Stimulated activated CD8-positive, alpha-beta memory T cell treated with anti-CD3 and anti-CD28 coated beads, Interleukin-4, amount 100 ng/mL, for 48 hours (primary cell): ENCODE data around the gene HEXA.
"Not testable (repeated sequence)": the region's sequence is repeated elsewhere in the genome, so short reads cannot be mapped to it uniquely, and the experiment has no call there.

ENCODE experiments used
- DNase-seq: peaks from one replicate; pipeline ENCODE4 v3.0.0-alpha.2; 2020

The HEXA gene

GRCh38 chr15:72375846-72376581 is at the start of gene HEXA:
TSS of gene HEXA (minus strand) at chr15:72376014. CDS start at chr15:72375972, 42 bp downstream.
- DNase-seq: peak; percentile 100

GRCh38 chr15:72423256-72423655 is 47.4 kb upstream of the HEXA start:
- DNase-seq: no peak

- DNase-seq: no peak
Measured at GRCh38 chr15:72421484-72421883, 45.7 kb upstream of the HEXA start.

GRCh38 chr15:72420576-72420975 is 44.8 kb upstream of the HEXA start:
- DNase-seq: no peak

DNA sequence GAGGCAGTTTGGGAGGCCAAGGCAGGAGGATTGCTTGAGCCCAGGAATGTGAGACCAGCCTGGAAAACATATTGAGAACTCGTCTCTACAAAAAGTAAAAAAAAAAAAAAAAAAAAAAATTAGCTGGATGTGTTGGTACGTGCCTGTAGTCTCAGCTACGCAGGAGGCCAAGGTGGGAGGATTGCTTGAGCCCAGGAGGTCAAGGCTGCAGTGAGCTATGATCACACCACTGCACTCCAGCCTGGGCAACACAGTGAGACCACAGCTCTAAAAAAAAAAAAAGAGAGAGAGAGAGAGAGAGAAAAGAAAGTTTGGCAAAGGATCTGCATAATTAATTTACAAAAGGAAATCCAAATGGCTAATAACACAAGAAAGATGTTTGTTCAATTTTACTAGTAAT is 44.0 kb upstream of the HEXA start:
- DNase-seq: not testable (repeated sequence)

GRCh38 chr15:72415304-72415703 is 39.5 kb upstream of the HEXA start:
- no peak for DNase-seq

DNA sequence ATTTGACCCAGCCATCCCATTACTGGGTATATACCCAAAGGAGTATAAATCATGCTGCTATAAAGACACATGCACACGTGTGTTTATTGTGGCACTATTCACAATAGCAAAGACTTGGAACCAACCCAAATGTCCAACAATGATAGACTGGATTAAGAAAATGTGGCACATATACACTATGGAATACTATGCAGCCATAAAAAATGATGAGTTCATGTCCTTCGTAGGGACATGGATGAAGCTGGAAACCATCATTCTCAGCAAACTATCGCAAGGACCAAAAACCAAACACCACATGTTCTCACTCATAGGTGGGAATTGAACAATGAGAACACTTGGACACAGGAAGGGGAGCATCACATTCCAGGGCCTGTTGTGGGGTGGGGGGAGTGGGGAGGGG is 37.5 kb upstream of the HEXA start:
- not testable (repeated sequence) for DNase-seq

DNA sequence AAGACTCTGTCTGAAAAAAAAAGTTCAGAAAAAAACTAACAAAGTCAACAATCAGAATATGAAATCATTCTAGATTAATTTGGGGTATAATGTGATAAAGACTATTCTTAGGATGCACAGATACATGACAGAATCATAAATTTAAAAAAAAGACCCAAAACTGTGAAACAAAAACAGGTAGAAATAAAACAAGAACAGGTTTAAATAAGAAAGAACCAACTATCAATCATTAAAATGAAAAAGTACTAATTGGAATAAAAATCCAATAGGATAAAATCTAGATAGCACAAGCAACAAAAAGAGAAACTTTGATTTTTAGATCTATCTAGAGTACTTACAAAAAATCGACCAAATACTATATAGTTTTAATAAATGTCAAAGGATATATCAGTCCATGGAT is 35.7 kb upstream of the HEXA start:
- DNase-seq: no peak

GRCh38 chr15:72411111-72411510 is 35.3 kb upstream of the HEXA start:
- DNase-seq: no peak

GRCh38 chr15:72406936-72407335 is 31.1 kb upstream of the HEXA start:
- DNase-seq: no peak

DNA sequence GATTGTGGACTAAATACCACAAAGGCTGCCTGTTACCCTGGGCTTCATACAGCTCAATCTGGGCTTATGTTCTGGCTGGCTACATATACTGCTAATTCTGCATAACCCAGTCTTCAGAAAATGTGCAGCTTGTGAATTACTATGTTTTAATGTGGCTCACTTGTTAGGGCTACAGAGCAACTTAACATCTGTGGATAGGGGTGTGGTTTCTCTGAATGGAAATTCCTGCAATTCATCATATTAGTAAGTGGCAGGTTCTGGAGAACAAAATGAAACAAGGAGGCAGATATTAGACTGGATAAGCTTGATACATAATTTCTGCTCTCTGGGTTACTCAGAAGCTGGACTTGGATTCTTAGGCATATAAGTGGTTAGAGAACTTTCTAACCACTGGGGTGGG is 29.0 kb upstream of the HEXA start:
- DNase-seq: no peak

DNA sequence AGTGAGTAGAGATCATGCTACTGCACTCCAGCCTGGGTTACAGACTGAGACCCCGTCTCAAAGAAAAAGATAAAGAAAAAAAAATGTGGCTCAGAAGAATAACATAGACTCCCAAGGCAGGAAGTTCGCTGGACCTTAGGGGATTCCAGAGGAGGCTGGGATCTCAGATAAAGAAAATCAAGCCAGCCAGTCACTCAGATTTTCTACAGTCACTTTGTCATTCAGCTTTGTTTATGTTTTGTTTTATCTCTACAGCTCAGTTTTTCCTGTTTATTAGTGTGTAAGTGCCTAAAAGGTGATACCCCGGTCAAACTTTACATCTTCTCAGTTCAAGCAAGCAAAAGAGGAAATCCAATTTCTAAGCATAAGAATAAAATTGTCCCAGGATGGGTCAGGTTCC is 28.5 kb upstream of the HEXA start:
- no peak for DNase-seq

- DNase-seq: no peak
Measured at GRCh38 chr15:72402726-72403125, 26.9 kb upstream of the HEXA start.

GRCh38 chr15:72398648-72399047 is 22.8 kb upstream of the HEXA start:
- DNase-seq: no peak

DNA sequence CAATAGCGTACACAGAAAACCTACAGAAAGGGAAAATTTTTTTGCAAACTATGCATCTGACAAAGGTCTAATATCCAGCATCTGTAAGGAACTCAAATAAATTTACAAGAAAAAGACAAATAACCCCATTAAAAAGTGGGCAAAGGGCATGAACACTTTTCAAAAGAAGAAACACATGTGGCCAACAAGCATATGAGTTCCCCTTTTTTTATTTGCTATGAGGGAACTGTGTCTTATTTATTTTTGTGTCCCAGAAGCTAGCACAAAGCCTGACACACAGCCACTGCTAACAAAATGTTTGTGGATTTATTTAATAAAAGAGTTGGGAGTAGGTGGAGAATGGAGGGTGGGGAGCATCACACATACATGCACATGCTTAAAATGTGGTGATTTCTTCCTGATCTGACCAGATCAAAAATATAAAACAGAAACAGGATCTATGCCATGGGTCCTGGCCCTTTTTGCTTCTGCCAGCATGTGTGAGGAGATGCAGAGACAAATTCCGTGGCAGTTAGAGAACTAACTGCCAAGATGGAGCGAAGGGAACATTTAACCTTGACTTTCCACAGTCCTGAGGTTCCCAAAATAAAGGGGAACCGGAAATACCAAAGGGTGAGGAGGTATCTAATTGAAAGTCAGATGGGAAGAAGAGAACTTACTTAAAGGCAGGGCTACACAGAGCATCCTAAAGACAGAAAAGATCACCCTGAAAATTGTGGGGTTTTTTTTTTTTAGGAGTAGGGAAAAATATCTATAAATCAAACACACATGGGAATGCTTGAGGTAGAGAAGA is 22.2 kb upstream of the HEXA start, which contains the start of gene TMEM202:
Gene TMEM202 (plus strand): TSS at position 510 of the 793 bp plus-strand sequence. CDS start 22 bp downstream, at position 532.
- no peak for DNase-seq

- not testable (repeated sequence) for DNase-seq
Measured at GRCh38 chr15:72396331-72396730, 20.5 kb upstream of the HEXA start.

DNA sequence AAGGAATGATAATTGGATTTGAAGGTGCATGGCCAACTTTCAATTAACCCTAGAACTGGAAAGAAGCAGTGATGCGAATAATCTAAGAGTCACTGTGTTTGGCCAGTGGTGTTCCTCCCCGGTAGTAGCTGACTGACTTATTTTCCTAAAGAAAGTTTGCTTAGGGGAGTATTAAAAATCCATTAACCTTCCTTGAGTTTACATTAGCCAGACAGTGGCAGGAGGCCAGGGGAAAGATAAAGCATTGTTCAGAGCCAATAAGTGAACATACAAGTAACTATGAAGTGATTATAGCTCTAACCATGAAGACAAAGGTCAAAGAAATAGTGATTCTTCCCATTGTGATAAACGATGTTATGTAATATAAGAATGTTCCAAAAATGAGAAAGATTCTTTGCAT is 13.4 kb upstream of the HEXA start:
- DNase-seq: no peak

GRCh38 chr15:72387741-72388140 is 11.9 kb upstream of the HEXA start:
- DNase-seq: no peak

DNA sequence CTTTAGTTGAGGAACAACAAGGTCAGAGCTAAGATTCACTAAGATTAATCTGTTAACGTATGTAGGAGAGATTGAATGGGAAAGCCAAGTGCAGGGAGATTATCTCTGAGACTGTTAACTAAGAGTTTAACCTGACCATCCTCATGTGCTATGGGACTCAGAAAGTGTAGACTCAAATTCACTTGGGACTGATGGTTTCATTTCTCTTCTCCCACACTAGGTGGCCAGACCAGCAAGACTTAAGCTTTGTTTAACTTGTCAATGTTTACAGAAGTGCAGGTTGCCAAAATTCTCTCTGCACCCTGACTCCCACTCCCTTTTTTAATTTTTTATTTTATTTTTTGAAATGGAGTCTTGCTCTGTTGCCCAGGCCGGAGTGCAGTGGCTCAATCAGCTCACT is 6.3 kb upstream of the HEXA start:
- no peak for DNase-seq

DNA sequence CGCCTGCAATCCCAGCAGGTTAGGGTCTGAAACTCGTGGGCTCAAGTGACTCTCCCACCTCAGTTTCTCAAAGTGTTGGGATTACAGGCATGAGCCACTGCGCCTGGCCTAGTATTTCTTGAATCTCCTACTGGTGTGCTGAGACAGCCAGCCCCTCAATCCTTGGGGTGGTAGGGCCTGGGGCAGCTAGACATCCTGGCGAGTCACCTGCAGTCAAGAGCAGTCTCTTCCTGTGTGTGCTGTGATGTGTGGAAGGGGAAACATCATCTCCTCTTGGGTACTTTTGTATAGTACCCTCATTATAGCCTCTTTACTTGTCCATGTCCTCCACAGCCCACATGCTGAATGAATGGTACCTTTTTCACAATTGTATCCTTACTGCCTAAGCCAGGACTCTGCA is 4.9 kb upstream of the HEXA start:
- DNase-seq: no peak

DNA sequence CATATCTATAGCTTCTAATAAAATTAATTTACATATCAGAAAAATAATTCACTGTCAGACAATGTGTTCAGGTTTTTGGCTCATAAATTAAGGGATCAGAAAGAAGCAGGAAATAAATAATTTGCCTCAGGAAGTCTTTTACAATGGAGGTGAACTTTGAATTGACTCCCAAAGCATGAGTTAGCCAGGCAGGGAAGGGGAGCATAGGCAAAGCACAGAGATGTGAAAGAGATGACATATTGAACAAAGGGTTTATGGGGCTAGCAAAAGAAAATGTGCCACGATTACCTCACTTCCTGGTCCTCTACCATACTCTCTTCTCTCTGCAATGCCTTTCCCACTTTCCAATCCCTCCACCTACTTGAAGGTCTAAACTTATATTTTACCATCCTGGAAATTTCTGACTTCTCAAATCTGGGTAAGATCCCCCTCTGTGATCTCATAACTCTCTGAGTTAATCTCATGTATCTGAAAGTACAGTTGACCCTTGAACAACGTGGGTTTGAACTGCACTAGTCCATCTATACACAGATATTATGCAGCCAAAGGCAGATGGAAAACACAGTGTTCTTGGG is 4.1 kb upstream of the HEXA start:
- no peak for DNase-seq

- not testable (repeated sequence) for DNase-seq
Measured at GRCh38 chr15:72379106-72379505, 3.3 kb upstream of the HEXA start.

DNA sequence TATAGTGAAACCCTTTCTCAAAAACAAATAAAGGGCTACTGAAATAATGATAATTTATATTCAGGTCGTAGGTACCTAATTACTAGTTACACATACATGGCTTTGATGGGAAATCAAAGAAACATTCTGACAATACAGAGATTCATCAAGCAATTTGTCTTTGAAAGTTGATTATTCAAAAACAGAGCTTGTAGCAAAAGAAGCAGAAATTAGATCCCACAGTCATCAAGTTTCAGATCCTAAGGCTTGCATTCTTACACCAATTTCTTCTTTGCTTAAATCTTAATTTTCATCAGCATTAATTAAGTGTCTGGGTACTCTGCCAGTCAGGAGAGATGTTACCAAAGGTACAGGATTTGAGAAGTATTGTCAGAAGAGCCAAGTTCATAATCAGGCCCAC is 1.5 kb upstream of the HEXA start:
- DNase-seq: no peak

GRCh38 chr15:72375501-72375845 is 341 bp downstream of the HEXA start:
- DNase-seq: no peak
